HG02610 (cell line): ENCODE measurements around the gene FAM222A.

Experiments used
- ATAC-seq: cut with Tn5 transposase; IDR thresholded peaks from one replicate; pipeline ENCODE4 v1.9.1; 2021; ENCODE audit warnings: mild to moderate bottlenecking, moderate library complexity; ENCODE audit not compliant: unreplicated experiment

FAM222A gene

GRCh38 chr12:109770104-109770860, 56.7 kb downstream of the FAM222A start:
- ATAC-seq, result no peak

GRCh38 chr12:109770861-109771670, 57.4 kb downstream of the FAM222A start:
- no peak for ATAC-seq

GRCh38 chr12:109771746-109772621, 58.4 kb downstream of the FAM222A start:
- no peak for ATAC-seq

GRCh38 chr12:109772622-109773321, 59.1 kb downstream of the FAM222A start:
- no peak for ATAC-seq

DNA sequence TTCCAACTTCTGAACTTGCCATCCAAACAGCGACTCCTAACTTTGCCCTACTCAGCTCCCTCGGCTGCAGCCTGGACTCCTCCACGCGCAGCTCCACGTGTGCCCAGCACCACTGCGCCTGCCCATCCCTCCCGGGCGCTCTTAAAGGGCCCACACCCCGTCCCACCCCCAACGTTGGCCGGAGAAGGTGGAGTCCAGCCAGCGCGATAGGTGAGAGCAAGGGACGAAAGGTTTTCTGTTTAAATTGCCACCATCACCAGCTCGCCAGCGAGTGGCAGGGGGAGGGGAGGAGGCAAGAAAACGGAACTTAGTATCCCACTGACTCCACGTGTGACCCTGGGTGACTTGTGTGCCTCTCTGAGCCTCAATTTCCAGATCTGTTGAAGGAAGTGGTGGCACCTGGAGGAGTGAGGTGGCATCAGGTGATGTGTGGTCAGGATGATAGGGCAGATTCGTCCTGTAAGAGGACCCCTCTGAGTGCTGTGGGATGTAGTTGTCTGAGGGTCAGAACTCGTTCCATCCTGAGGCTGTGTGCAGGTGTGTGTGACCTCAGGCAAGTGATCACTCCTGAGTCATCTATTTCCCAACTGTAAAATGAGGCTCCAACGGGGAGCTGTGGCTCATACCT, 59.9 kb downstream of the FAM222A start:
- no peak for ATAC-seq

DNA sequence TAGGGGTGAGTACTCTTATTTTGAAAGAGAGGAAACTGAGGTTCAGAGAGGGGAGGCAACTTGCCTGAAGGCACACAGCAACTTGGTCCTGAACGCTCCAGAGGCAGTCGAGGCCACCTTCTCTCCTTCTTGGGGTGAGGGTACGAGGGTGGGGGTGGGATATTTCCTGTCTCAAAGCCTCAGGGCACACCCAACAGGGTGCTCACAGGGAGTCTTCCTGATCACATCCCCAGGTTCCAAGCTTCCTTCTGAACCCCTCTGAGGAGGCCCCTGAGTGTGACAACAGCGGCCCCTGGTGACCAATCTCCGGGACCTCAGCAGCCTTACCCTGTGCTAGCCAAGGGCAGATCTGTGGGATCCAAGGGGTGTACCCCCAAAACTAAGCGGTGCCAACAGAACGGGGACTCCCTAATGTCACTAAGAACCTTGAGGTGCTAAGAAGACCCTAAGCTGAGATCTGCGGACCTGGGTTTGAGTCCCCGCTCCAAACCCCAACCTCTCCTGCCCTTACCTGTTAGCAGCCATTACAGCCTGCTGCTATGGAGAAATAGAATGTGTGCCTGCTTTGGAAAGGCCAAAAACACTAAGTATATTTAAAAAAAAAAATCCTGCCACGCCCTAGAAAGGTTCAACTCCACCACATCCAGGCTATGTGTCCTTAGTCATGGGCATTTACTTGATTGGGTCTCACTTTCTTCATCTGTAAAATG, 61.7 kb downstream of the FAM222A start:
- ATAC-seq, result no peak

- ATAC-seq, result no peak
Observed at GRCh38 chr12:109776624-109777023, 63.0 kb downstream of the FAM222A start.

DNA sequence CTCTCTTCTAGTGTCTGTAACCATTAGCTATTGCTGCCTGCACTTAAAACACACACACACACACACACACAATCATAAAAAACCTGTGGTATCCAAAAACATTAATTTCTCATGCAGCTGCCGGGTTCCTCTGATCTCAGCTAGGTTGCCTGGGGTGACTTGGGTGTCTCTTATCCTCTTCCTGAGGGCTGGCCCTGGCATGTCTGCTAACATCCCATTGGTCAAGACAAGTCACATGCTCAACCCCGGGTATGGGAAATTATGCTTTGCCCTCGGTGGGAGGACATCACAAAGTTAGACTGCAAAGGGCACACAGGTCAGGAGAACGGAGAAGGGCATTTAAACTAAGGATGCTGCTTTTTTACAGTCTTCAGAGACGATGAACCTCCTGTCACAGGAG, 63.9 kb downstream of the FAM222A start:
- no peak for ATAC-seq

GRCh38 chr12:109778684-109779083, 65.1 kb downstream of the FAM222A start:
- ATAC-seq, result no peak

- ATAC-seq, result no peak
Observed at GRCh38 chr12:109779382-109779781, 65.8 kb downstream of the FAM222A start.

DNA sequence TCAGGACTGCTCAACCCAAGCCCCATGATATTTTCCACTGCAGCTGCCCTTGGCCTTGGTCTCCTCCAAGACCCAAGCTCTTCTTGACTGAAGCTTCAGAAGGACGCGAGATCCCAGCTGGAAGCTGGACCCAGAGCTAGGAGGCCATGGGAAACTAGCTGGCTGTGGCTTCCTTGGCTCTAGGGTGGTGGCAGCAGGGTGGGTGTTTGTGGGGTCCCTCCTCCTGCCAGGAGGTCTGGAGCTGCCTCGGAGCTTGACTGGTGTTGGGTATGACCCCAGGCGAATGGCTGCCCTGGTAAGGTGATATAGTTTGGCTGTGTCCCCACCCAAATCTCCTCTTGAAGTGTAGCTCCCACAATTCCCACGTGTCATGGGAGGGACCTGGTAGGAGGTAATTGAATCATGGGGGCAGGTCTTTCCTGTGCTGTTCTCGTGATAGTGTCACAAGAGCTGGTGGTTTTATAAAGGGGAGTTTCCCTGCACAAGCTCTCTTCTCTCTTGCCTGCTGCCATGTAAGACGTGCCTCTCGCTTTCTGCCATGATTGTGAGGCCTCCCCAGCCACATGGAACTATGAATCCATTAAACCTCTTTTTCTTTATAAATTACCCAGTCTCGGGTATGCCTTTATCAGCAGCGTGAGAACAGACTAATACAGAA, 68.2 kb downstream of the FAM222A start:
- no peak for ATAC-seq

- no peak for ATAC-seq
Observed at GRCh38 chr12:109782326-109782703, 68.7 kb downstream of the FAM222A start.

- no peak for ATAC-seq
Observed at GRCh38 chr12:109783135-109783964, 69.7 kb downstream of the FAM222A start.

DNA sequence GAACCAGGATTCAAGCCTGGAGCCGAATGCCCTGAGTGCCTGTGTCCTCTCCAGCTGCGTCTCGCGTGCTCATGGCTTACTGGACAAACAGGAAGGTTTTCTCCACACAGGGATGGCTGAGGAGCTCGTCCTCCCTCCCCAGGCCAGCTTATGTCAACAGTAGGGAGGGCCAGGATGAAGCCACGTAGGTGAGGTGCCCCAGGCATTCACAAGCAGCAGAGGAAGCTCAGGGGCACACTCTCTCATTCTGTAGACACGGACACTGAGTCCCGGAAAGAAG, 70.3 kb downstream of the FAM222A start:
- ATAC-seq, result no peak

- no peak for ATAC-seq
Observed at GRCh38 chr12:109785854-109786253, 72.2 kb downstream of the FAM222A start.

DNA sequence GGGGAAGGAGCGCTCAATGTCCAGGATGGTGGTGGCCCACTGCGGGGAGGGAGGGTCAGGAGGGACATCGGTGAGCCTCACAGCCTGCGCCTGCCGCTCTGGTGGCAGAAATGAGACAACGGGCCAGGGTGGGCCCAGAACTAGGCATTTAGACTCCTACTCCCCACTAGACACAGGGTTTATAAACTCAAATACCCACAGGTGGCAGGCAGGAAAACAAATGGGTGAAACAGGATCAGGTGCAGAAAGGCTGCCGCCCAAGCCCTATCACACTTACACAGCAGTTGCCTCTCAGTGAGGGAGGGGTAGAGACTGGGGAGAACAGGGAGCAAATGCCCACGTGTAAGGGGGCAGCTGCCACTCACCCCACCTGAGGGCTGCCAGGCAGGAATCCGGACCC, 73.2 kb downstream of the FAM222A start:
- ATAC-seq, result no peak

DNA sequence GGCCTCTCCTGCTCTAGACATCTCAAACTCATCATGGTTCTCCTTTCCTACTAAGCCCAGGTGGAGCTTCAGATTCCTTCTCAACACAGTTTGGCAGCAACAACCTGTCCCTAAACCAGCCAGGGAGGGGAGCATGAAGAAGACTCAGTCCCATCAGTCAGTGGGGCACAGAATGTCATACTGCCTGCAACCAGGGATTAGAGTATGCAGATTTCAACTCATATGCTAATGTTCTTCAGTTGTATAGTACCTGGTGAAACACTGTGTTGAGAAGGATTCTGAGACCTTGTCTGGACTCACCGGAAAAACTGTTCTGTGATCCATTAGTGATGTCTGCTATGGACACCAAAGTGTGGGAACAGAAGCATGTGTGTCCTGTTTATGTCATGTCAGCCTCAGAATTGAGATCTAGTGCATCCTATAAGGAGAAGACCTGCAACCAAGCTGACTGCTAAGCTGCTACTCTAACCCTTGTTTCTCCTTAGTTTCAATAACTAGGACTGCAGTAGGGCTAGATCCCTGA, 76.0 kb downstream of the FAM222A start:
- ATAC-seq, result no peak

- ATAC-seq, result no peak
Observed at GRCh38 chr12:109792992-109793391, 79.4 kb downstream of the FAM222A start.
